ENCODE data around the gene PIGU.

- TF ChIP-seq CTCF (IDR thresholded peaks at IDR 0.05) = no peak
- no peak for TF ChIP-seq POLR2A (IDR thresholded peaks at IDR 0.05)
Measured at GRCh38 chr20:34579979-34580940, 96.6 kb downstream of the PIGU start.

All from heart left ventricle (tissue), 13 donors.